ENCODE data around the gene BPIFB1.

Gene BPIFB1

GRCh38 chr20:33263784-33264183 lies 19.2 kb upstream of the BPIFB1 start:
- H3K4me3 ChIP-seq (ENCODE audit: control insufficient read depth, low read depth, low read length) = no peak overlapping the region
- DNase-seq (ENCODE audit: low read depth) = no peak
- TF ChIP-seq CTCF (IDR thresholded peaks at IDR 0.05; ENCODE audit: control insufficient read depth, insufficient read depth, low read depth, low read length, missing control alignments) = no peak

DNA sequence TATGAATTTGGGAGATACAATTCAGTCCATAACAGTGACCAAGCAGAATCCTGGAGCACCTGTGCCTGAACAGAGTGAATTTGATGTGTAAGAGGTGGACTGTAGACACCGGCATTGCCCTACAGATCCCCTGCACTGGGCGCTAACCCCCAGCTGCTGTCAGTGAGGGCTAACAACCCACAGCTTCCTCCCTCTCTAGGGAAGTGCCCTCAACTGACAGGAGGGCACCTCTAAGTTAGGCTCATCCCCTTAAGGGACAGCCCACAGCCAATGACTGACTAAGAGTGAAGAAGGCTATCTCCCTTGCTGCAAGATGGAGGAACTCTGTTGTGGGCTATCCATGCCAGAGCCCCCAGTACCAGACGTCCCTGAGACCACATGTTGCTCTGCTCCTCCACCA lies 15.3 kb upstream of the BPIFB1 start:
- H3K4me3 ChIP-seq (ENCODE audit: control insufficient read depth, low read depth, low read length) = no peak overlapping the region
- no peak for TF ChIP-seq CTCF (IDR thresholded peaks at IDR 0.05; ENCODE audit: control insufficient read depth, insufficient read depth, low read depth, low read length, missing control alignments)
- no peak for DNase-seq (ENCODE audit: low read depth)

DNA sequence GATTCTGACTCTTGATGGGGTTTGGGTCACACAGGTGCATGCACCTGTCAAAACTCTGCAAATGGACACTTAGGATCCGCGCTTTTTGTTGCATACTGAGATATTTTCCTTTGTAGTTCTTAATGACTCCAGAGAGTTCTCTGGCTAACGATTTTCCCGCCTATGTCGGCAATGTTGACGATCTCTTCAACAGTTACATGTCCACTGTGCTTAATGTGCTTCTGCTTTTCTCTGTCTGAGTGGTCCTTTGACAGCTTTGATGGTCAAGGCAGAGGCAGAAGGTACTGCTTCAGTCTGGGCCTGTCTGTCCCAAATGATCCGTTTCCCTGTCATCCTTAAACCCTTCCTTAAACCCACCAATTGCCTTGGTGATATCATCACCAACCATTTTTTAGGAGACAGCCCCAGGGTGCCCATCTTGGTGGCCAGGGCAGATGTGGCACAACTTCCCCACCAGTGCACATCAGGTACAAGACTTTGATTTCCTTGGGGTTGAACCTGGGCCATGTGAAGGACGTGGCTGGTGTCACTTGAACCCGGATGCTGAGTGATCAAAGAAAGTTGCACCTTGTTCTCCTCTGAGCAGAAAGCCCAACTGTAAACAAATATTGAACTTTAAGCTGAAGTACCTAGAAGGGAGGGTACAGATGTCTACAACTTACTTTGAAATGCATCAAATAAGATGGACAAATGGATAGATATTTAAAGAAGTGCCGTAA lies 10.7 kb upstream of the BPIFB1 start:
- no peak for TF ChIP-seq CTCF (IDR thresholded peaks at IDR 0.05; ENCODE audit: control insufficient read depth, insufficient read depth, low read depth, low read length, missing control alignments)
- no peak overlapping the region for H3K4me3 ChIP-seq (ENCODE audit: control insufficient read depth, low read depth, low read length)
- DNase-seq (ENCODE audit: low read depth) = no peak

DNA sequence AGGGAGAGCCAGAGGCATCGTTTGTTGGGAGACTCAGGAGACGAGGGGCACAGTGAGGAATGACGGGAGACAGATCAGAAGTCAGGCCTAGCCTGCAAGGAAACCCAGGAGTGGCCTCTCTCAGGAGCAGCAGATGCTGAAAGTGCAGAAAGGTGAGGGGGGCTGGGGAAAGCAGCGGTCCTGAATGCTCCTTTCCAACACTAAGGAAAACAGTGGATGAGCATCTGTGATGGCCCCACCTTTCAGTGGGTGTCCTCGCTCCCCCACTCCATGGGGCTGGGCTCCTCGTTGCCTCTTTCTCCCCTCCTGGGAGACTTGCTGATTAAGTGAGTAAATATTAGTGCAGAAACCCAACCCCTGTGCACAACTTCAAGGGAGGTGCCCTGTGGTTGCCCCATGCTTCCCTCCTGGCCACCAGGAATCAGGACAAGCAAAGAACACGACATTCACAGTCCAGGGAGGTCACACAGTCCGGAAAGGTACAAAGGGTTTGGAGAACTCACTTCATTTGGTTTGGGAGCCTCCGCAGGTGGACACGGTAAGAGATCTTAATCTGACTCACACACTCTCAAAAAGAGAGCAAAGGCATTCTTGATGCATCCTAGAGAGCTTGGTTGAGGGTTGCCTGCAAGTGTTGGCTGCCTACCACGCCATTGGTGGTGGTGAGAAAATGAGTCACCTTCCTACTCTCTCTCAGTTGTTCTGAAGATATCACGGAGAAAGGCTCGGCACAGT lies 9.7 kb upstream of the BPIFB1 start:
- TF ChIP-seq CTCF (IDR thresholded peaks at IDR 0.05; ENCODE audit: control insufficient read depth, insufficient read depth, low read depth, low read length, missing control alignments) = no peak

GRCh38 chr20:33275215-33275614 lies 7.8 kb upstream of the BPIFB1 start:
- TF ChIP-seq CTCF (IDR thresholded peaks at IDR 0.05; ENCODE audit: control insufficient read depth, insufficient read depth, low read depth, low read length, missing control alignments) = no peak
- no peak overlapping the region for H3K4me3 ChIP-seq (ENCODE audit: control insufficient read depth, low read depth, low read length)
- DNase-seq (ENCODE audit: low read depth) = no peak

More for the DNA sequence above, 9.7 kb upstream of the BPIFB1 start:
- DNase-seq (ENCODE audit: low read depth) = no peak
- no peak overlapping the region for H3K4me3 ChIP-seq (ENCODE audit: control insufficient read depth, low read depth, low read length)

DNA sequence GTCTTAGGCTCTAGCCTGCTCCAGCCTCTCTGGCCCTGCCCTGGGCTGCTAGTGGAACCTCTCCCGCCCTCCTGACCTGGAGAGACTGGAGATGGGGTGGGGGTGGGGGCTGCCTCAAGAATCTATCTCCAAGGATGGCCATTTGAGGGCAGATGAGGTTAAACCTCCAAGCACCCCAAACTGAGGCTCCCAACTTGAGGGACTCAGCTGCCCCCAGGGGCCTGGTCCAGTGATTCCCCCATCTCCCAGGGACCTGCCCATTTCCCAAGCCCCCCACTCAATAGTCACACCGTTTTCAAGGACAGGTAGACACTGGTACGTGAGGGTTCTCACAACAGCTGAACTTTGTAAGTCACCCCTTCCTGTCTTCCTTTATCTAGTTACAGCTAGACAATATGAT lies 7.1 kb upstream of the BPIFB1 start:
- no peak for TF ChIP-seq CTCF (IDR thresholded peaks at IDR 0.05; ENCODE audit: control insufficient read depth, insufficient read depth, low read depth, low read length, missing control alignments)

More for the DNA sequence above, 7.1 kb upstream of the BPIFB1 start:
- H3K4me3 ChIP-seq (ENCODE audit: control insufficient read depth, low read depth, low read length) = no peak overlapping the region
- no peak for DNase-seq (ENCODE audit: low read depth)
